Hepatocyte (in vitro differentiated cells): ENCODE measurements around the gene UTS2R. TPM values are rescaled to one million over a fixed set of nuclear protein-coding genes. Genes with fewer than 3 reads are reported as not detected.

Source experiments
- DNase-seq: peaks from one replicate; pipeline ENCODE4 v3.0.0-alpha.2; 2016; ENCODE audit warnings: low spot score
- H2AFZ ChIP-seq: fragments of 200-600 bp; sonication (generic); 2 replicates; pipeline ENCODE4 v1.6.0; 2016; ENCODE audit warnings: antibody characterized with exemption, mild to moderate bottlenecking
- H3K27ac ChIP-seq: fragments of 200-600 bp; sonication (generic); 2 replicates; pipeline ENCODE4 v1.5.1; 2016; ENCODE audit warnings: mild to moderate bottlenecking
- H3K27me3 ChIP-seq: fragments of 200-600 bp; sonication (generic); 2 replicates; pipeline ENCODE4 v1.6.1; 2016
- H3K36me3 ChIP-seq: fragments of 200-600 bp; sonication (generic); replicated peaks from 2 replicates; pipeline ENCODE4 v1.5.1; 2016; ENCODE audit warnings: low read depth; ENCODE audit not compliant: insufficient read depth
- H3K4me1 ChIP-seq: fragments of 200-600 bp; sonication (generic); 2 replicates; pipeline ENCODE4 v1.5.1; 2016; ENCODE audit warnings: mild to moderate bottlenecking, moderate library complexity; ENCODE audit not compliant: insufficient read depth
- H3K4me2 ChIP-seq: fragments of 200-600 bp; sonication (generic); 2 replicates; pipeline ENCODE4 v1.6.0; 2016
- H3K4me3 ChIP-seq: fragments of 200-600 bp; sonication (generic); 2 replicates; pipeline ENCODE4 v1.5.1; 2016; ENCODE audit warnings: mild to moderate bottlenecking
- H3K79me2 ChIP-seq: fragments of 200-600 bp; sonication (generic); 2 replicates; pipeline ENCODE4 v1.6.0; 2017; ENCODE audit warnings: mild to moderate bottlenecking
- H3K9me2 ChIP-seq: fragments of 200-600 bp; sonication (generic); replicated peaks from 2 replicates; pipeline ENCODE4 v1.6.0; 2017; ENCODE audit warnings: mild to moderate bottlenecking; ENCODE audit not compliant: insufficient read depth
- H3K9me3 ChIP-seq: fragments of 200-600 bp; sonication (generic); 2 replicates; pipeline ENCODE4 v1.5.1; 2016; ENCODE audit warnings: low read depth, mild to moderate bottlenecking
- H4K20me1 ChIP-seq: fragments of 200-600 bp; sonication (generic); 2 replicates; pipeline ENCODE4 v1.6.0; 2016; ENCODE audit warnings: mild to moderate bottlenecking; ENCODE audit not compliant: insufficient read depth, poor library complexity, severe bottlenecking
- CTCF ChIP-seq: fragments of 200-600 bp; sonication (generic); IDR thresholded peaks from 2 replicates; pipeline ENCODE4 v1.5.1; 2016; ENCODE audit warnings: antibody characterized with exemption, mild to moderate bottlenecking; ENCODE audit not compliant: poor library complexity
- EZH2 ChIP-seq: fragments of 200-600 bp; sonication (generic); IDR thresholded peaks from 2 replicates; pipeline ENCODE4 v1.6.1; 2016; ENCODE audit warnings: antibody characterized with exemption, mild to moderate bottlenecking, borderline replicate concordance
- EZH2phosphoT487 ChIP-seq: fragments of 200-600 bp; sonication (generic); IDR thresholded peaks from one replicate; pipeline ENCODE4 v1.6.1; 2018; ENCODE audit warnings: antibody characterized with exemption, mild to moderate bottlenecking, low read depth, moderate library complexity; ENCODE audit not compliant: unreplicated experiment, severe bottlenecking
- WGBS: methylation state at CpG from one replicate; pipeline ENCODE4 v1.1.6; 2016; ENCODE audit warnings: low lambda C conversion rate; ENCODE audit errors: missing lambda C conversion rate; 5-methylcytosine and 5-hydroxymethylcytosine counted together
- polyA plus RNA-seq: library from polyadenylated mRNA; unstranded; fragments of >200 nt; fragmentation: Nextera tagmentation; extraction: Ambion mirVana; gene quantifications from 2 replicates; pipeline ENCODE4 v1.2.1, GENCODE V29; 2016
- total RNA-seq: library from RNA; depleted of rRNA; stranded (reverse); fragments of >200 nt; gene quantifications from 2 replicates; pipeline ENCODE4 v1.2.3, GENCODE V29; 2014

Gene UTS2R
- total and polyA plus RNA-seq, 2 experiments from 2014 or later = 0.10 TPM; not detected in 1

- H3K27ac ChIP-seq = no peak overlapping the region
- DNase-seq = no peak
Measured at GRCh38 chr17:82412535-82413520, 41.3 kb downstream of the UTS2R start.

GRCh38 chr17:82414548-82415281 is 43.1 kb downstream of the UTS2R start:
- Histone ChIP-seq H3K79me2 (peaks cover 10% of the 10 kb centered on the region), H3K9me2 (no peaks in the 10 kb centered on the region), H3K27me3 (no peaks in the 10 kb centered on the region), H3K36me3 (no peaks in the 10 kb centered on the region), H3K4me1 (peaks cover 11% of the 10 kb centered on the region), H2AFZ (no peak overlapping the region), H4K20me1 (peaks cover 12% of the 10 kb centered on the region), H3K4me2 (peak overlapping the region; percentile 48), H3K9me3 (no peaks in the 10 kb centered on the region), H3K27ac (no peak overlapping the region), H3K4me3 (no peak overlapping the region)
- peak; percentile 89 for DNase-seq
- 34% methylated on average over 37 of the region's 38 CpGs for WGBS
- TF ChIP-seq EZH2 = no peak
- peak; percentile 96 for TF ChIP-seq CTCF

More at GRCh38 chr17:82412535-82413520, 41.3 kb downstream of the UTS2R start:
- no peaks in the 10 kb centered on the region for H3K9me2 ChIP-seq
- WGBS = 84% methylated on average over 25 of the region's 29 CpGs
- H3K9me3 ChIP-seq = no peaks in the 10 kb centered on the region
- no peak overlapping the region for H3K4me3 ChIP-seq
- no peaks in the 10 kb centered on the region for H3K27me3 ChIP-seq
- H3K79me2 ChIP-seq = peaks cover 4% of the 10 kb centered on the region
- no peak overlapping the region for H2AFZ ChIP-seq
- no peaks in the 10 kb centered on the region for H3K36me3 ChIP-seq
- H3K4me1 ChIP-seq = peaks cover 4% of the 10 kb centered on the region
- TF ChIP-seq CTCF (no peak), EZH2phosphoT487 (no peak), EZH2 (no peak)
- peaks cover 10% of the 10 kb centered on the region for H4K20me1 ChIP-seq
- H3K4me2 ChIP-seq = no peak overlapping the region

- Histone ChIP-seq H3K27ac (no peak overlapping the region), H3K9me2 (no peaks in the 10 kb centered on the region), H3K4me3 (no peak overlapping the region), H3K9me3 (no peaks in the 10 kb centered on the region), H3K4me1 (peaks cover 11% of the 10 kb centered on the region), H3K36me3 (no peaks in the 10 kb centered on the region), H2AFZ (no peak overlapping the region), H4K20me1 (peaks cover 12% of the 10 kb centered on the region), H3K4me2 (no peak overlapping the region), H3K27me3 (no peaks in the 10 kb centered on the region), H3K79me2 (peaks cover 13% of the 10 kb centered on the region)
- TF ChIP-seq CTCF (no peak), EZH2phosphoT487 (no peak), EZH2 (no peak)
- WGBS = 96% methylated on average over 24 of the region's 26 CpGs
- no peak for DNase-seq
Measured at GRCh38 chr17:82415336-82415735, 43.8 kb downstream of the UTS2R start.
